Measurements from ENCODE around the gene TATDN2.

DNA sequence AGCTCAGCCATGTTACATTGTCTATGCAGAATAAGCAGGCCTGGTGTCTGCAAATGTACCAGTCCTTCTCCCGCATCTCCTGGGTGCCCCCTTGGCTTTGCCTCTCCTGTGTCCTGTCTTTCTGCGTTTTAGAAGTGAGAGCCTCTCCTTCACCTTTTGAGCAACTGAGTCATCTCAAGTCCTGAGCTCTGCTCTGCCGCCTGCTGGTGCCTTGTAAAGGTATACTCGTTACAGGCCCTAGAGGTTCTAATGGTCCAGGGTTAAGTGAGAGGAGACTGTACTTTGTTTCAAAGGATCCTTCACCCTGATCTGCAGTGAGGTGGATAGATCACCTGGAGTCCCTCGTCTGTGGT is 31.9 kb downstream of the TATDN2 start:
- TF ChIP-seq EZH2 (IDR thresholded peaks at IDR 0.05) (no peak), POLR2AphosphoS5 (IDR thresholded peaks at IDR 0.05; ENCODE audit: borderline replicate concordance, low read depth, low read length) (no peak), FOXP2 (optimal IDR thresholded peaks at IDR 0.05; ENCODE audit: control extremely low read depth, extremely low read length, insufficient read depth) (no peak)
